Urinary bladder (tissue), 4 donors: ENCODE data around the gene E2F7. TPM values are rescaled to one million over a fixed set of nuclear protein-coding genes. Genes with fewer than 3 reads are reported as not detected.

Experiments
- DNase-seq: peaks from one replicate; pipeline ENCODE4 v3.0.0-alpha.2; 2015; ENCODE audit errors: extremely low spot score
- H3K27ac ChIP-seq: one replicate; pipeline ENCODE4 v1.5.1; 2013; ENCODE audit warnings: low read depth, mild to moderate bottlenecking, moderate library complexity
- H3K36me3 ChIP-seq: one replicate; pipeline ENCODE4 v1.6.1; 2013; ENCODE audit warnings: mild to moderate bottlenecking, moderate library complexity; ENCODE audit not compliant: insufficient read depth
- H3K4me1 ChIP-seq: one replicate; pipeline ENCODE4 v1.6.1; 2013; ENCODE audit warnings: mild to moderate bottlenecking, moderate library complexity; ENCODE audit not compliant: insufficient read depth
- H3K4me3 ChIP-seq: one replicate; pipeline ENCODE4 v1.5.1; 2013; ENCODE audit warnings: low read depth, low read length
- WGBS: extraction: QIAGEN DNeasy Blood & Tissue Kit; methylation state at CpG from one replicate; pipeline ENCODE4 v1.1.7; 2013; 5-methylcytosine and 5-hydroxymethylcytosine counted together
- polyA plus RNA-seq: library from polyadenylated mRNA; stranded (reverse); fragments of 200-250 nt; gene quantifications from one replicate; pipeline ENCODE4 v1.2.3, GENCODE V29; 2013
- total RNA-seq: library from RNA; depleted of rRNA; stranded (reverse); fragments of >200 nt; gene quantifications from one replicate; pipeline ENCODE4 v1.2.3, GENCODE V29; 2014
- donor health status: healthy with polysubstance abuse.
- donor health status: healthy.

Gene E2F7
- total and polyA plus RNA-seq, 2 donors, result 0.08 to 7.2 TPM

DNA sequence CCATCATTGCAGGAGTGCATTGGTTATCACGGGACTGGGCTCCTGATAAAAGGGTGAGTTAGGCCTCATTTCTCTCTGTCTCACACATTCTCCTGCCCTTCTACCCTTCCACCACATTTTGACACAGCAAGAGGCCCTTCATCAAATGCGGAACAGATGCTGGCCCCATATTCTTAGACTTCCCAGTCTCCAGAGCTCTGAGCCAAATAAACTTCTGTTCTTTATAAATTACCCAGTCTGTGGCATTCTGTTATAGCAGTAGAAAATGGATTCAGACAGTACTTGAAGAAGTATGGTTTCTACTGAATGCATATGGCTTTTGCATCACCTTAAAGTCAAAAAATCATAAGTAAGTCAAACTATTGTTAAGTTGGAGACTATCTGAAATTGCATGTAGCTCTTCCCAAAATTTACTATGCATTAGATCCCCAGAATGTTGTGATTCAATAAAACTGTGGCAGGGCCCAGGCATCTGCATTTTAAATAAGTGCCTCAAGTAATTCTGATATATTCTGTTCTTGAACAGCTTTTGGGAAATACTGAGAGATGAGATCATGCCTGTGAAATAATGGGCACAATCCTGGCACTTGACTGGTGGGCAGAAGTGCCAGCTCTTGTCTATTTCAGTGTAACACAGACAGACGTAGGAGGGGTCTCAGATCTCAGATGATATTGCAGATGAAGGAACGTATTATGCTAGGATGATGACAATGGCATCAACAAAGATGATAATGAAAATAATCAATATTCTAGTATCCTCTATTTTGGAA is 68.2 kb downstream of the E2F7 start:
- Histone ChIP-seq H3K36me3 (no peaks in the 10 kb centered on the region), H3K4me1 (no peaks in the 10 kb centered on the region), H3K4me3 (no peak overlapping the region), H3K27ac (no peak overlapping the region)
- 87% methylated on average over 4 of the region's 4 CpGs for WGBS
- no peak for DNase-seq

DNA sequence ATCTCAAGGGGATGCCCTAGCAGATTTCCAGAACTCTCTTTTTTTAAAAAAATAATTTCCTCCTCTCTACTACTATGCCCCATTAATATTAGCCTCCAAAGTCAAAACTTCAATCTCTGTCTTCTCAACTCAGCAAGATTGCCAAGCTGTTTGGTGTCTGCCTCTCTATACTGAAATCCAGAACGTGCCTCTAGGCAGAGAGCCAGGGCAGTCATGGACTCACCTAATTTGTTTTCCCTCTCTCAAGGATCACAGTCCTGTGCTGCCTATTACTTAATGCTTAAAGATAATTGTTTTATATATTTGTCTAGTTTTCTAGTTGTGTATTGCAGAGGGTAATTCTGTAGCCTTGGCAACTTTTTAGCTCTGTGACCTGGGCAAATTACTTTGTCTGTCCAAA is 74.7 kb downstream of the E2F7 start:
- H3K4me3 ChIP-seq, result no peak overlapping the region
- no peak for DNase-seq
- H3K27ac ChIP-seq, result no peak overlapping the region
- H3K4me1 ChIP-seq, result no peaks in the 10 kb centered on the region
- WGBS, result 27% methylated on average over 1 of the region's 1 CpG
- no peaks in the 10 kb centered on the region for H3K36me3 ChIP-seq

DNA sequence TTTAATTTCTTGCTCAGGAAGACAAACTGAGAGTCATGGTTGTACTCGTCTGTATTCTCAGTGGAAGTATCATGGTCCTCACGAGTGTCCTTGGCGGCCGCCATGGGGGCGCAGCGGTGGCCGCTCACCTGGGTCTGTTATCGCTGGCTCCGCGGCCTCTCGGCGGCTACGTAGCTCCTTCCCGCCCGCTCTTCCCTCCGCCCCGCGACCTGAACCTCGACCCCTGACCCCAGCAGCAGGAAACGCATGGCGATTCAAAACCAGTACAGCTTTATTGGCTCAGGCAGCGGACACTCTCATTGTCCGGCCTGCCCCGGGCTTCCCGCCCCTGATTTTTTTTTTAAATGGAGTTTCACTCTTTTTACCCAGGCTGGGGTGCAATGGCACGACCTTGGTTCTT is 80.8 kb downstream of the E2F7 start:
- H3K4me1 ChIP-seq, result no peaks in the 10 kb centered on the region
- 95% methylated on average over 26 of the region's 26 CpGs for WGBS
- no peak overlapping the region for H3K4me3 ChIP-seq
- no peak for DNase-seq
- no peak overlapping the region for H3K27ac ChIP-seq
- no peaks in the 10 kb centered on the region for H3K36me3 ChIP-seq

DNA sequence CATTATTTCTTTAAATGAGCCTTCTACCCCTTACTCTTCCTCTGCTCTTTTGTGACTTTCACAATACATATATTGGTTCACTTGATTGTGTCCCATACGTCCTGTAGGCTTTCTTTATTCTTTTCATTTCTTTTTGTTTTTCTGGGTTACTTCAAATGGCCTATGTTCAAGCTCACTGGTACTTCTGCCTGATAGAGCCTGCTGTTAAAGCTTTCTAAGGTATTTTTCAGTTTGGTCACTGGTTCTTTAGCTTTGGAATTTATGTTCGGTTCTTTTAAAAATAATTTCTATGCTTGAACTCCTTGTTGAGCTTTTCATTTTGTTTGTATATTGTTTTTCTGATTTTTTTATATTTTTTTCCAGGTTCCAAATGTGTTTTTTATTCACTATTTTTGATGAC is 81.9 kb downstream of the E2F7 start:
- WGBS, result 79% methylated on average over 2 of the region's 2 CpGs
- Histone ChIP-seq H3K4me3 (no peak overlapping the region), H3K4me1 (no peaks in the 10 kb centered on the region), H3K27ac (no peak overlapping the region), H3K36me3 (no peaks in the 10 kb centered on the region)
- DNase-seq, result no peak

DNA sequence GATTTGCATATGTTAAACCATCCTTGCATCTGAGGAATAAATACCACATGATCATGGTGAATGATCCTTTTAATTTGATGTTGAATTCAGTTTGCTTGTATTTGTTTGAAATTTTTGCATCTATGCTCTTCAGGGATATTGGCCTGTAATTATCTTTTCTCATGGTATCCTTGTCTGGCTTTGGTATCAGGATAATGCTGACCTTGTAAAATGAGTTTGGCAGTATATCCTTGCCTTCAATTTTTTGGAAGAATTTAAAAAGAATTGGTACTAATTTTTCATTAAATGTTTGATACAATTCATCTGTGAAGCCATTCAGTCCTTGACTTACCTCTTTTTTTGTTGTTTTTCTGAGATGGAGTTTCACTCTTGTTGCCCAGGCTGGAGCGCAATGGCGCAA is 85.2 kb downstream of the E2F7 start:
- Histone ChIP-seq H3K4me1 (no peaks in the 10 kb centered on the region), H3K36me3 (no peaks in the 10 kb centered on the region), H3K27ac (no peak overlapping the region), H3K4me3 (no peak overlapping the region)
- no peak for DNase-seq
- 97% methylated on average over 2 of the region's 2 CpGs for WGBS

DNA sequence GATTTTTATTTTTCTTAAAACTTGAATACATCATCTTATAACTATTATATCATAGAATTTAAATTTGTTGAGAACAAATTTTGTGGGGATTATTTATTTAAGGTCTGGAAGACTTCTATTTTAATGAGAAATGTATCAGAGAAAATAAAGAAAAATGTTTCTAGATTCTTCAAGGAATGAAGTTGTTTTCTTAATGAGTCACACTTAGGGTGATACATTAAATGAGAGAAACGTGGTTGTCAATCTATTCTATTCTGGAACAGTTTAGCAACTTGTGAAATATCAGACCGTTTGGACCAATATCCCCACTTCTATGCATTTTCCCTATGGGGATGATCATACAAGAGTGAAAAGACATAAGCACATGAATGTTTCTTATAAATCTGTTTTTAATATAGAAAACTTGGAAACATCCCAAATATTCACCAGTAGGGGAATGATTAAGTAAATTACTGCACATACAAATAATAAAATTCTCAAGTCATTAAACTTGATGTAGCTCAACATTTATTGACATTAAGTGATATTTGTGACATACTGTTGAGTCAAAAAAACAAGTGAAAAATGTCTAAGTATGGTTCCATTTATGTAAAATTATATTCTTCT is 88.5 kb downstream of the E2F7 start:
- H3K4me1 ChIP-seq, result no peaks in the 10 kb centered on the region
- DNase-seq, result no peak
- H3K4me3 ChIP-seq, result no peak overlapping the region
- H3K36me3 ChIP-seq, result no peaks in the 10 kb centered on the region
- WGBS, result 70% methylated on average over 2 of the region's 2 CpGs
- H3K27ac ChIP-seq, result no peak overlapping the region

Other genes starting within 250 kb of the E2F7 start
- 93.4 TPM for gene CSRP2, start 186.6 kb downstream of the E2F7 start, total RNA-seq
- 83.2 TPM for gene CSRP2, start 186.6 kb downstream of the E2F7 start, polyA plus RNA-seq